ENCODE results near the gene CYP4F22.
"Not testable (repeated sequence)": the region's sequence is repeated elsewhere in the genome, so short reads cannot be mapped to it uniquely, and the experiment has no call there.

Gene CYP4F22

GRCh38 chr19:15591796-15592195, 83.5 kb downstream of the CYP4F22 start:
- H3K4me3 ChIP-seq (ENCODE audit: low read length) = no peak overlapping the region
- H2AFZ ChIP-seq (ENCODE audit: low read depth, low read length) = no peak overlapping the region
- no peaks in the 10 kb centered on the region for H3K36me3 ChIP-seq (replicated peaks; ENCODE audit: low read depth, low read length)
- no peak overlapping the region for H3K27ac ChIP-seq (ENCODE audit: low read length)
- TF ChIP-seq, protein P1, sequence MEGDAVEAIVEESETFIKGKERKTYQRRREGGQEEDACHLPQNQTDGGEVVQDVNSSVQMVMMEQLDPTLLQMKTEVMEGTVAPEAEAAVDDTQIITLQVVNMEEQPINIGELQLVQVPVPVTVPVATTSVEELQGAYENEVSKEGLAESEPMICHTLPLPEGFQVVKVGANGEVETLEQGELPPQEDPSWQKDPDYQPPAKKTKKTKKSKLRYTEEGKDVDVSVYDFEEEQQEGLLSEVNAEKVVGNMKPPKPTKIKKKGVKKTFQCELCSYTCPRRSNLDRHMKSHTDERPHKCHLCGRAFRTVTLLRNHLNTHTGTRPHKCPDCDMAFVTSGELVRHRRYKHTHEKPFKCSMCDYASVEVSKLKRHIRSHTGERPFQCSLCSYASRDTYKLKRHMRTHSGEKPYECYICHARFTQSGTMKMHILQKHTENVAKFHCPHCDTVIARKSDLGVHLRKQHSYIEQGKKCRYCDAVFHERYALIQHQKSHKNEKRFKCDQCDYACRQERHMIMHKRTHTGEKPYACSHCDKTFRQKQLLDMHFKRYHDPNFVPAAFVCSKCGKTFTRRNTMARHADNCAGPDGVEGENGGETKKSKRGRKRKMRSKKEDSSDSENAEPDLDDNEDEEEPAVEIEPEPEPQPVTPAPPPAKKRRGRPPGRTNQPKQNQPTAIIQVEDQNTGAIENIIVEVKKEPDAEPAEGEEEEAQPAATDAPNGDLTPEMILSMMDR (IDR thresholded peaks at IDR 0.05; ENCODE audit: low read depth, low read length) = no peak
- no peak for TF ChIP-seq EZH2phosphoT487 (IDR thresholded peaks at IDR 0.05; ENCODE audit: low read depth)
- H3K27me3 ChIP-seq (ENCODE audit: low read depth, low read length) = 0 out of 2 replicates have a peak, but pooled peaks cover 8% of the 10 kb centered on the region
- H3K9ac ChIP-seq (ENCODE audit: low read length) = no peak overlapping the region
- no peaks in the 10 kb centered on the region for H3K9me3 ChIP-seq (ENCODE audit: insufficient read depth, low read length)
- no peak overlapping the region for H3K4me2 ChIP-seq (ENCODE audit: low read length)
- H4K20me1 ChIP-seq (ENCODE audit: insufficient read depth, low read length) = no peaks in the 10 kb centered on the region
- no peaks in the 10 kb centered on the region for H3K79me2 ChIP-seq (ENCODE audit: low read length)
- no peaks in the 10 kb centered on the region for H3K4me1 ChIP-seq (ENCODE audit: low read length)

DNA sequence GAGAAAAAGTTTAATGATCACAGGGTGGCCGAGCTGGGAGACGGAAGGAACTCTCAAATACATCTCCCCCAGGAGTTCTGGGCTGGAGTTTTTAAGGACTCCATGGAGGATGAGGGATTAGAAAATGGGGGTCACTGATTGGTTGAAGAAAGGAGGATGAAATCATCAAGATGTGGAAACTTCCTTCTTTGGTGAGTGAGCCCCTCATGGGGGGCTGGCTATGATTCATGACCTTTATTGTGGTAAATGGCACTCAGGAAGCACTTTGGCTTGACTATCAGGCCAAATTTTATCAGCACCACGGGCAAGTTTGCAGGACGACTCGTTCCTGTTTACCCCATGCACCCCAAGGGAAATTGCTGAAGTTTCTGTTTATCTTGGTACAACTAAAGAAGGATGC, 84.2 kb downstream of the CYP4F22 start:
- not testable (repeated sequence) for H3K36me3 ChIP-seq (replicated peaks; ENCODE audit: low read depth, low read length); H3K9ac ChIP-seq (ENCODE audit: low read length); H3K79me2 ChIP-seq (ENCODE audit: low read length); H4K20me1 ChIP-seq (ENCODE audit: insufficient read depth, low read length); H3K27me3 ChIP-seq (ENCODE audit: low read depth, low read length); H2AFZ ChIP-seq (ENCODE audit: low read depth, low read length); H3K4me2 ChIP-seq (ENCODE audit: low read length); H3K4me3 ChIP-seq (ENCODE audit: low read length); H3K27ac ChIP-seq (ENCODE audit: low read length); H3K9me3 ChIP-seq (ENCODE audit: insufficient read depth, low read length); H3K4me1 ChIP-seq (ENCODE audit: low read length)

DNA sequence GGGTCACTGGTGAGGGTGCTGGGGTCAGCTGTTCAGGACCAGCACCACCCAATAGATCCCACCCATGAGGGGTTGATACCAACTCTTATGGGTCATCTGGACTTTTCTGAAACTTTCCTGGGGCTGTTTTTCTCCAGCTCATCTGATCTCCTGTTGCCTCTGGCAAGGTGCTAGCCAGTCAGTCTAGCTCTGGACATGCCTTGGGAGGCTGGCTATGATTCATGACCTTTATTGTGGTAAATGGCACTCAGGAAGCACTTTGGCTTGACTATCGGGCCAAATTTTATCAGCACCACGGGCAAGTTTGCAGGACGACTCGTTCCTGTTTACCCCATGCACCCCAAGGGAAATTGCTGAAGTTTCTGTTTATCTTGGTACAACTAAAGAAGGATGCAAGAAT, 85.4 kb downstream of the CYP4F22 start:
- not testable (repeated sequence) for H3K9me3 ChIP-seq (ENCODE audit: insufficient read depth, low read length); H2AFZ ChIP-seq (ENCODE audit: low read depth, low read length); H3K4me3 ChIP-seq (ENCODE audit: low read length); H3K27ac ChIP-seq (ENCODE audit: low read length); H3K4me2 ChIP-seq (ENCODE audit: low read length); H4K20me1 ChIP-seq (ENCODE audit: insufficient read depth, low read length); H3K27me3 ChIP-seq (ENCODE audit: low read depth, low read length); H3K36me3 ChIP-seq (replicated peaks; ENCODE audit: low read depth, low read length); H3K9ac ChIP-seq (ENCODE audit: low read length); H3K4me1 ChIP-seq (ENCODE audit: low read length); H3K79me2 ChIP-seq (ENCODE audit: low read length)

DNA sequence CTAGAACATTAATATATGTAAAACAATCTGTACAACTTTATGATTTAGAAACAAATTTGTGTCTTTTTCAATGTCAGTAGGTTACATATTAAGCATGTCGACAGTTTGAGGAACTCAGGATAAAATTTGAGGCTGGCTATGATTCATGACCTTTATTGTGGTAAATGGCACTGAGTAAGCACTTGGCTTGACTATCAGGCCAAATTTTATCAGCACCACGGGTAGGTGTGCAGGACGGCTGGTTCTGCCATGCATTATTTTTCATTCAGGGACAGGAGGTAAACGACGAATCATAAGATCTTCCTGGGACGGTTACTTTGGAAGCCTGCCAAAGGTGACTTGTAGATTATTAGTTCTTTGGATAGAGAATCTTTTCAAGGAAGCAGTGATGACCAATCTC, 86.7 kb downstream of the CYP4F22 start:
- TF ChIP-seq, protein P1 (IDR thresholded peaks at IDR 0.05; ENCODE audit: low read depth, low read length) = no peak
- TF ChIP-seq EZH2phosphoT487 (IDR thresholded peaks at IDR 0.05; ENCODE audit: low read depth) = no peak
- Histone ChIP-seq H3K4me3 (ENCODE audit: low read length) (no peak overlapping the region), H3K36me3 (replicated peaks; ENCODE audit: low read depth, low read length) (no peaks in the 10 kb centered on the region), H4K20me1 (ENCODE audit: insufficient read depth, low read length) (no peaks in the 10 kb centered on the region), H3K4me2 (ENCODE audit: low read length) (no peak overlapping the region), H2AFZ (ENCODE audit: low read depth, low read length) (no peak overlapping the region), H3K27me3 (ENCODE audit: low read depth, low read length) (0 out of 2 replicates have a peak, but pooled peaks cover 8% of the 10 kb centered on the region), H3K79me2 (ENCODE audit: low read length) (no peaks in the 10 kb centered on the region), H3K27ac (ENCODE audit: low read length) (no peak overlapping the region), H3K9ac (ENCODE audit: low read length) (no peak overlapping the region), H3K9me3 (ENCODE audit: insufficient read depth, low read length) (no peaks in the 10 kb centered on the region), H3K4me1 (ENCODE audit: low read length) (no peaks in the 10 kb centered on the region)

Data from OCI-LY3 (cell line).